CD4-positive, alpha-beta T cell treated with Interleukin-6 at 100 ng/mL for 8 hours (primary cell): ENCODE data around the gene TAOK1.

Source experiments
- DNase-seq: peaks from one replicate; pipeline ENCODE4 v3.0.0-alpha.2; 2020; ENCODE audit warnings: mixed read lengths, low spot score

The TAOK1 gene

GRCh38 chr17:29379084-29379991 lies 10.8 kb upstream of the TAOK1 start:
- DNase-seq: no peak

GRCh38 chr17:29383686-29384085 lies 6.5 kb upstream of the TAOK1 start:
- DNase-seq: no peak

- no peak for DNase-seq
These were observed 5.3 kb upstream of the TAOK1 start for GRCh38 chr17:29384901-29385300.

DNA sequence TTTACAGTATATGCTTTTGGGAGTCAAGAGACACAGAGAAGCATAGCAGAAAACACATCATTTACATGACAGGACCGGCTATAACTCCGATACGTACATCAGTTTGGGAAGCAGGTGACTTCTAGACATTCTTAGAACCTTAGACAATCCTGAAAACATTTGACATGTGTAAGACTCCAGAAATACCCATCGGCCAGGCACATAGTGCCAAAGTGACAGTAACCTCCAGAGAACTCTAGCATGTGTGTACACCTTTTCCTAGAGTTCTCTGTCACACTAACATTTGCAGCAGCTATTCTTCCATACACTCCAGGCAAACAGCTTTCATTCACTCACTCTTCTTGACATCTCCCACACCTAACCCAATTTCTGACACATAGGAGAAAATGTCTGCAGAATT lies 3.4 kb upstream of the TAOK1 start:
- DNase-seq: no peak

DNA sequence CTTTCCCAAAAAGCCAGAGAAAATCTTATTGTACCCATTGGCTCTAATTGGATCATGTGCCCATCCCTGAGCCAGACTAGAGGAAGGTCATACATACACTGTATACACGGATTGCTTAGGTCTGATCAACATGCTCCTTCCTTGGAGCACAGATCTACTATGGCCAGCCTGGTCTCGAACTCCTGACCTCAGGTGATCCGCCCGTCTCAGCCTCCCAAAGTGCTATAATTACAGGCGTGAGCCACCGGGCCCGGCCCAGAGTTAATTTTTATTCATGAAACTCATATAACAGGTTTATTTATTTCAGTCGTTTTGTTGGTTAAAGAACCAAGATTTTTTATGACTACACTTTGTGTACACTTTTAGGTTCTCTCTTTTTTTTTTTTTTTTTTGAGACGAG lies 1.2 kb upstream of the TAOK1 start:
- no peak for DNase-seq

DNA sequence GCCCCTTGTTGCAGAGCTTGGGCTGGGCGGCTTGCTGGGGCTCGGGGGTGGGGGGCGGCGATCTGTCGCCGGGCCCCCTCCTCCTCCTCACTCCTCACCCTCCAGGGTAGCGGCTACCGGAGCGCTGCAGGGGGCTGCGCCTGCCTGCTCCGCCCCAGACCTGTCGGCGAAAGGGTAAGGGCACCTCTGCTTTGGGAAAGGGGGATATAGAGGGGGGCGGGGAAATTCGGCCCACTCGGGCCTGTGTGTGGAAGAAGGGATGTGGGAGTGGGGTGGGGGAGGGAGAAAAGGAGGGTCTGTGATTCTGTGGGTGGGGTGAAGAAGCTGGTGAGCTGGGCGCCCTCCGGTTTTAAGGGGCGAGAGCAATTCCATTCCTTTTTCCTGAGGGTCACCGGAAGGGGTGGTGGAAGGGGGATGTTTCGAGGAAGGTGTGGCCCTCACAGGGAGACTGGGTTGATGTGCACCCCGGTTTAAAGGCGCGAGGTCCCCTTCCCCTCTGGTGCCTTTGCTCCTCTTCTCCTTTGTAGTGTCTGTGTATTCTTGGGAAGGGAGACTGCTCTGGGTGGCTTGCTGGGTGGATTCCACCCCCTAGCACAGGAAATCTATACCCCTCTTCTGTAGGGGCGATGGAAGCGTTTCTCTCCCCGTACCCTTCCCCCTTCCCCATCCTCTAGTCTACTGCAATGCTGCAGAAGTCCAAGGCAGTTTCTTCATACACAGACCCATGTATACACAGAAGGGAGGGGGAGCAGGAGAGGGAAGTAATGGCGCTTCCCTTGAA lies 878 bp downstream of the TAOK1 start:
- peak; percentile 2 for DNase-seq

GRCh38 chr17:29393436-29393835 lies 3.3 kb downstream of the TAOK1 start:
- no peak for DNase-seq

GRCh38 chr17:29394761-29395160 lies 4.6 kb downstream of the TAOK1 start:
- DNase-seq: no peak

- no peak for DNase-seq
These were observed 5.9 kb downstream of the TAOK1 start for GRCh38 chr17:29396066-29396465.

DNA sequence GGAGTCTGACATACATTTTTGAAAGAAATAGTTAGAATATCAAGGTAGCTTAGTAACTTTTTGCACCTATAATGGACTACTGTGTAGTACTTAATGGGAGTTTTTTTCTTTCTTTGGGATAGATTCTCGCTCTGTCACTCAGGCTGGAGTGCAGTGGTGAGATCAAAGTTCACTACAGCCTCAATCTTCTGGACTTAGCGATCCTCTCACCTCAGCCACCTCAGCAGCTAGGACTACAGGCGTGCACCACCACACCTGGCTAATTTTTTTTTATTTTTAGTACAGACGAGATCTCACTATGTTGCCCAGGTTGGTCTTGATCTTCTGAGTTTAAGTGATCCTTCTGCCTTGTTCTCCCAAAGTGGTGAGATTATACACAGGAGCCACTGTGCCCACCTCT lies 9.5 kb downstream of the TAOK1 start:
- no peak for DNase-seq

GRCh38 chr17:29400818-29401217 lies 10.7 kb downstream of the TAOK1 start:
- no peak for DNase-seq

DNA sequence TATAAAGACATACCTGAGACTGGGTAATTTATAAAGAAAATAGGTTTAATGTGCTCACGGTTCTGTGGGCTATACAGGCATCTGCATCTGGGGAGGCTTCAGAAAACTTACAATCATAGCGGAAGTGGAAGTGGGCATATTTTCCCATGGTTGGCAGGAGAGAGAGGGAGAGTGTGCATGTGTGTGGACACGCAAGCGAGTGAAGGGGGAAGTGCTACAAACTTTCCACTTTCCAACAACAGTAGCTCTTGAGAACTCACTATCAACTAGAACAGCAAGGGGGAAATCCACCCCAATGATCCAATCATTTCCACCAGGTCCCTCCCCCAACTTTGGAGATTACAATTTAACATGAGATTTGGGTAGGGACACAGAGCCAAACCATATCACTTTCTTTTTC lies 11.1 kb downstream of the TAOK1 start:
- no peak for DNase-seq

- no peak for DNase-seq
These were observed 17.7 kb downstream of the TAOK1 start for GRCh38 chr17:29407856-29408255.

- no peak for DNase-seq
These were observed 19.8 kb downstream of the TAOK1 start for GRCh38 chr17:29409963-29410362.

- DNase-seq: no peak
These were observed 22.8 kb downstream of the TAOK1 start for GRCh38 chr17:29412780-29413565.

- DNase-seq: no peak
These were observed 30.0 kb downstream of the TAOK1 start for GRCh38 chr17:29420128-29420527.

DNA sequence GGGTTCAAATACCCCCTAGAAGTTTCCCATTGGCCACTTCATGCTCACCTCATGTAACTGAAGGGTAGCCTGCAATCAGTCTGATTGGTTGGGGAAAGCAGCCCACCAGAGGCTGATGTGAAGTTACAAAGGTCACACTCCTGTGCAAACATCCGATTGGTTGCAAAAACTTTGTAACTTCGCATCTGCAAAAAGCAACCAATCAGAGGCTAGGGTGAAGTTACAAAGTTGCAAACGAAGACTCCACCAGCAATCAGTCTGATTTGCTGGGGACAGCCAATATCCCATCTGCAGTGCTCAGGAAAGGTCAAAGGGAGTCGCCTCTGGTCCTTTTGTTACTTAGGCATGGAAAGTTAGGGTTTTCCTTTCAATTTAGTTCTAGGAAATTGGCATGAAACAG lies 40.1 kb downstream of the TAOK1 start:
- DNase-seq: no peak

GRCh38 chr17:29433541-29433940 lies 43.4 kb downstream of the TAOK1 start:
- DNase-seq: no peak

DNA sequence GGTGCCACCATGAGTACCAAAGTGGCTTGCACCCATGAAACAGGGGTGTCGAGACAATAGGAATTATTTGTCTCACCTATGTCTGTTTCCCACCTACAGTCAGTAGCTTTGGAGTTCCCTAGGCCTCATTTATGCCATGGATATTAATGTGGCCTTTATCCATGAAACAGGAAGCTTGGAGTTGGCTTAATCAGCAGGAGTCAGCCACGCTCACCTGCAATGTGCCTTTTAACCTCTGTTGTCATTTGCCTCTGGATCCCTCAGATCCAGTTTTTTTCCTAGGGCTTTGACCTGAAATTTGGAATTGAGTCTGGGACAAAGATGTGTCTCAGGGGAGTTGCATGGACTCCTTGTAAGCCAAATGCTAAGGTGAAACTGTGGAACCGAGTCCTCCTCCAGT lies 44.4 kb downstream of the TAOK1 start:
- DNase-seq: no peak

- no peak for DNase-seq
These were observed 52.3 kb downstream of the TAOK1 start for GRCh38 chr17:29442451-29442850.

DNA sequence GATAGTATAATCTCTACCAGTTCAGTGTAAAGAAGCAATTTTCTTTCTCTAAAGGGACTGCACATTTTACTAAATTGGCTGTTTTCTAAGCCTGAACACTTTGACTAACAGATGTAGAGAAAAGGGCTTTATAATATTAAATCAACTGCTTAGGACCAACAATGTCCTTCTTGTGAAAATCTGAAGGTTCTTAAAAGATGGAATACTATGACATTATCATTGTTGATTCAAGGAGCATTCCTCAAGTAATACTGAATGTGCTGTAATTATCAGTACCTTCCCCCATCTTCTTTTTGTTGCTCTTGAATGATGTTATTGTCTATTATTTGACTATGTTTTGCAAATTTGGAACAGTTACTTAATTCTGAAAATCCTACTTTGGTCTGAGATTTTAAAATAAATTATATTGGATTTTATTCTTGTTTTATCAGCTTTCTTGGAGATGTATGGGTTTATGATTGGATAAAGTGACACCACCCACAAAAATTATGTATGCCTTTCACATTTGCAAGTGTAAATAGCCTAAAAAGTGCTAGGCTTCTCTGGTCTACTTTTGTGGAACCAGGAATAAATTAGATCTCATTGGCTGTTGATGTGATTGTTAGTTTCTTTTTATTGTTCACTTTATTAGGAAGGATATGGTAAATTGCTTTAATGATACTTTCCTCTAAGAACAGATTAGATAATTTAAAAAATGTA lies 53.0 kb downstream of the TAOK1 start:
- no peak for DNase-seq

DNA sequence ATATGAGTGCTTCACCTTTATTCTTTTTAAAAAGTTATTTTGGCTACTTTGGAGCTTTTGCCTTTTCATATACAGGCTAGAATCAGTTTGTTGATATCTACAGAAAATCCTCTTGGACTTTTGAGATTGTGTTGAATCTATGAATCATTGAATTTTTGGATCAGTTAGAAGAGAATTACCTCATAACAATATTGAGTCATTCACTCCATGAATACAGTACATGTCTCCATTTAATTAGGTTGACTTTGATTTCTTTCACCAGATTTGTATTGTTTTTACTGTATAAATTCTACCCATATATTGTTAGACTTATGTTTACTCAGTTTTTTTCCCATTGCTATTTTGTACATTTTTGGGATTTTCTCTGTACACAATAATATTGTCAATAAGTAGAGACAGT lies 54.4 kb downstream of the TAOK1 start:
- DNase-seq: no peak
